Muscle layer of colon (tissue), 2 donors: ENCODE data around the gene RNF32.

Experiments used
- H3K27ac ChIP-seq: one replicate; pipeline ENCODE4 v1.7.0; 2013; ENCODE audit warnings: low read depth, mild to moderate bottlenecking, low read length, moderate library complexity
- H3K27me3 ChIP-seq, 2 donors: one replicate each; pipeline ENCODE4 v1.7.0; 2013; ENCODE audit warnings: low read length in 2 of 2, mild to moderate bottlenecking in 2 of 2; ENCODE audit not compliant: insufficient read depth in 2 of 2, control insufficient read depth in 1 of 2
- H3K36me3 ChIP-seq: one replicate; pipeline ENCODE4 v1.7.0; 2013; ENCODE audit warnings: mild to moderate bottlenecking, low read length; ENCODE audit not compliant: insufficient read depth
- H3K4me1 ChIP-seq: one replicate; pipeline ENCODE4 v1.7.0; 2013; ENCODE audit warnings: mild to moderate bottlenecking, low read length; ENCODE audit not compliant: insufficient read depth
- H3K4me3 ChIP-seq, 2 donors: one replicate each; pipeline ENCODE4 v1.7.0; 2013; ENCODE audit warnings: low read length in 2 of 2, low read depth in 1 of 2, mild to moderate bottlenecking in 1 of 2, moderate library complexity in 1 of 2
- H3K9ac ChIP-seq: one replicate; pipeline ENCODE4 v1.7.0; 2013; ENCODE audit warnings: low read length
- H3K9me3 ChIP-seq: one replicate; pipeline ENCODE4 v1.7.0; 2013; ENCODE audit warnings: mild to moderate bottlenecking, low read length
- donor health status: abdominal sarcoma.
- donor health status: Adenocarcinoma of cecum.

RNF32 gene

GRCh38 chr7:156652886-156653568 is 12.5 kb downstream of the RNF32 start:
- H3K4me1 ChIP-seq, result no peaks in the 10 kb centered on the region
- H3K27me3 ChIP-seq, result peaks cover 0 to 9% of the 10 kb centered on the region in 2 donors
- no peaks in the 10 kb centered on the region for H3K9me3 ChIP-seq
- no peak overlapping the region for H3K9ac ChIP-seq
- no peak overlapping the region for H3K4me3 ChIP-seq
- H3K27ac ChIP-seq, result no peak overlapping the region
- no peaks in the 10 kb centered on the region for H3K36me3 ChIP-seq

- Histone ChIP-seq H3K27ac (no peak overlapping the region), H3K27me3 (peaks cover 0 to 9% of the 10 kb centered on the region in 2 donors), H3K4me1 (no peaks in the 10 kb centered on the region), H3K4me3 (no peak overlapping the region), H3K36me3 (no peaks in the 10 kb centered on the region), H3K9me3 (no peaks in the 10 kb centered on the region), H3K9ac (no peak overlapping the region)
These were observed 14.1 kb downstream of the RNF32 start for GRCh38 chr7:156654511-156655234.

- Histone ChIP-seq H3K4me1 (no peaks in the 10 kb centered on the region), H3K27ac (no peak overlapping the region), H3K9me3 (no peaks in the 10 kb centered on the region), H3K36me3 (no peaks in the 10 kb centered on the region), H3K4me3 (no peak overlapping the region), H3K9ac (no peak overlapping the region), H3K27me3 (peaks cover 0 to 9% of the 10 kb centered on the region in 2 donors)
These were observed 14.7 kb downstream of the RNF32 start for GRCh38 chr7:156655251-156655650.

GRCh38 chr7:156655983-156656382 is 15.4 kb downstream of the RNF32 start:
- H3K27me3 ChIP-seq, result peaks cover 0 to 9% of the 10 kb centered on the region in 2 donors

GRCh38 chr7:156656598-156656997 is 16.0 kb downstream of the RNF32 start:
- Histone ChIP-seq H3K36me3 (no peaks in the 10 kb centered on the region), H3K4me1 (no peaks in the 10 kb centered on the region), H3K4me3 (no peak overlapping the region), H3K9me3 (no peaks in the 10 kb centered on the region), H3K27me3 (peaks cover 0 to 9% of the 10 kb centered on the region in 2 donors), H3K9ac (no peak overlapping the region), H3K27ac (no peak overlapping the region)

More at GRCh38 chr7:156655983-156656382, 15.4 kb downstream of the RNF32 start:
- Histone ChIP-seq H3K36me3 (no peaks in the 10 kb centered on the region), H3K9ac (no peak overlapping the region), H3K4me1 (no peaks in the 10 kb centered on the region), H3K27ac (no peak overlapping the region), H3K9me3 (no peaks in the 10 kb centered on the region), H3K4me3 (no peak overlapping the region)

GRCh38 chr7:156657681-156658080 is 17.1 kb downstream of the RNF32 start:
- Histone ChIP-seq H3K36me3 (no peaks in the 10 kb centered on the region), H3K4me3 (no peak overlapping the region), H3K27me3 (peaks cover 0 to 9% of the 10 kb centered on the region in 2 donors), H3K9me3 (no peaks in the 10 kb centered on the region), H3K9ac (no peak overlapping the region), H3K4me1 (no peaks in the 10 kb centered on the region), H3K27ac (no peak overlapping the region)

GRCh38 chr7:156659203-156659602 is 18.6 kb downstream of the RNF32 start:
- H3K27ac ChIP-seq, result no peak overlapping the region
- H3K4me3 ChIP-seq, result no peak overlapping the region
- H3K9me3 ChIP-seq, result no peaks in the 10 kb centered on the region
- H3K4me1 ChIP-seq, result no peaks in the 10 kb centered on the region
- H3K9ac ChIP-seq, result no peak overlapping the region
- no peaks in the 10 kb centered on the region for H3K36me3 ChIP-seq
- peaks cover 0 to 9% of the 10 kb centered on the region in 2 donors for H3K27me3 ChIP-seq

- Histone ChIP-seq H3K9ac (no peak overlapping the region), H3K36me3 (no peaks in the 10 kb centered on the region), H3K27me3 (peaks cover 0 to 4% of the 10 kb centered on the region in 2 donors), H3K4me1 (no peaks in the 10 kb centered on the region), H3K27ac (no peak overlapping the region), H3K9me3 (no peaks in the 10 kb centered on the region), H3K4me3 (no peak overlapping the region)
These were observed 19.4 kb downstream of the RNF32 start for GRCh38 chr7:156659961-156660360.

- Histone ChIP-seq H3K9me3 (no peaks in the 10 kb centered on the region), H3K4me3 (no peak overlapping the region), H3K27ac (no peak overlapping the region), H3K27me3 (peaks cover 0 to 3% of the 10 kb centered on the region in 2 donors), H3K36me3 (no peaks in the 10 kb centered on the region), H3K9ac (no peak overlapping the region), H3K4me1 (no peaks in the 10 kb centered on the region)
These were observed 21.1 kb downstream of the RNF32 start for GRCh38 chr7:156661637-156662036.

- Histone ChIP-seq H3K4me3 (no peak overlapping the region), H3K27ac (no peak overlapping the region), H3K9me3 (no peaks in the 10 kb centered on the region)
These were observed 21.7 kb downstream of the RNF32 start for GRCh38 chr7:156662277-156662676.

GRCh38 chr7:156665101-156665500 is 24.5 kb downstream of the RNF32 start:
- H3K27ac ChIP-seq, result no peak overlapping the region
- no peaks in the 10 kb centered on the region for H3K27me3 ChIP-seq
- no peak overlapping the region for H3K9ac ChIP-seq
- H3K36me3 ChIP-seq, result no peaks in the 10 kb centered on the region
- no peak overlapping the region for H3K4me3 ChIP-seq
- H3K9me3 ChIP-seq, result no peaks in the 10 kb centered on the region
- no peaks in the 10 kb centered on the region for H3K4me1 ChIP-seq

More at GRCh38 chr7:156662277-156662676, 21.7 kb downstream of the RNF32 start:
- Histone ChIP-seq H3K9ac (no peak overlapping the region), H3K4me1 (no peaks in the 10 kb centered on the region), H3K27me3 (no peaks in the 10 kb centered on the region), H3K36me3 (no peaks in the 10 kb centered on the region)
